HG03045 (cell line): ENCODE results near the gene RPN2.

Source experiments
- ATAC-seq: cut with Tn5 transposase; IDR thresholded peaks from one replicate; pipeline ENCODE4 v1.9.1; 2021; ENCODE audit warnings: mild to moderate bottlenecking, moderate library complexity; ENCODE audit not compliant: unreplicated experiment

The RPN2 gene

GRCh38 chr20:37288091-37288490, 109.0 kb downstream of the RPN2 start:
- ATAC-seq = no peak

GRCh38 chr20:37290158-37290810, 111.2 kb downstream of the RPN2 start:
- no peak for ATAC-seq
